HG03457 (cell line): Measurements from ENCODE around the gene KDM4B.

Experiments
- ATAC-seq: cut with Tn5 transposase; IDR thresholded peaks from one replicate; pipeline ENCODE4 v1.9.1; 2021; ENCODE audit warnings: moderate number of reproducible peaks; ENCODE audit not compliant: unreplicated experiment

Gene KDM4B

GRCh38 chr19:4984106-4984380, 15.1 kb downstream of the KDM4B start:
- ATAC-seq: no peak

GRCh38 chr19:4984438-4984990, 15.6 kb downstream of the KDM4B start:
- ATAC-seq: no peak

GRCh38 chr19:4985551-4985991, 16.7 kb downstream of the KDM4B start:
- ATAC-seq: no peak

GRCh38 chr19:4986056-4986455, 17.1 kb downstream of the KDM4B start:
- no peak for ATAC-seq

GRCh38 chr19:4986471-4986891, 17.6 kb downstream of the KDM4B start:
- no peak for ATAC-seq

- no peak for ATAC-seq
Measured at GRCh38 chr19:4987256-4987655, 18.3 kb downstream of the KDM4B start.

GRCh38 chr19:4987692-4988370, 18.9 kb downstream of the KDM4B start:
- no peak for ATAC-seq

GRCh38 chr19:4988770-4989251, 19.9 kb downstream of the KDM4B start:
- no peak for ATAC-seq

- ATAC-seq: no peak
Measured at GRCh38 chr19:4990306-4990705, 21.4 kb downstream of the KDM4B start.

GRCh38 chr19:4991538-4991937, 22.6 kb downstream of the KDM4B start:
- no peak for ATAC-seq

GRCh38 chr19:4991996-4992698, 23.2 kb downstream of the KDM4B start:
- ATAC-seq: no peak

- ATAC-seq: no peak
Measured at GRCh38 chr19:4993683-4994082, 24.8 kb downstream of the KDM4B start.

GRCh38 chr19:4996701-4997100, 27.8 kb downstream of the KDM4B start:
- ATAC-seq: no peak

- ATAC-seq: no peak
Measured at GRCh38 chr19:4997297-4997696, 28.4 kb downstream of the KDM4B start.

- ATAC-seq: no peak
Measured at GRCh38 chr19:5000120-5000611, 31.3 kb downstream of the KDM4B start.

- no peak for ATAC-seq
Measured at GRCh38 chr19:5001615-5002014, 32.7 kb downstream of the KDM4B start.

- ATAC-seq: no peak
Measured at GRCh38 chr19:5002143-5002542, 33.2 kb downstream of the KDM4B start.

- ATAC-seq: no peak
Measured at GRCh38 chr19:5003781-5004180, 34.9 kb downstream of the KDM4B start.

GRCh38 chr19:5005096-5005495, 36.2 kb downstream of the KDM4B start:
- no peak for ATAC-seq

GRCh38 chr19:5006201-5006600, 37.3 kb downstream of the KDM4B start:
- no peak for ATAC-seq

- no peak for ATAC-seq
Measured at GRCh38 chr19:5006821-5007220, 37.9 kb downstream of the KDM4B start.
